OCI-LY7 (cell line): ENCODE measurements around the gene SOST.

Experiments used
- CTCF ChIP-seq: fragments of 200-600 bp; sonication (generic); conservative IDR thresholded peaks from 2 replicates; pipeline ENCODE4 v1.5.1; 2014; ENCODE audit warnings: mild to moderate bottlenecking, antibody characterized with exemption, low read length, moderate library complexity, mixed read lengths
- EZH2phosphoT487 ChIP-seq: fragments of 200-600 bp; sonication (generic); IDR thresholded peaks from 2 replicates; pipeline ENCODE4 v1.6.1; 2018; ENCODE audit warnings: low read depth, borderline replicate concordance, mild to moderate bottlenecking, mixed run types, antibody characterized with exemption, low read length, moderate library complexity, mixed read lengths

GRCh38 chr17:43805117-43805516 lies 46.5 kb upstream of the SOST start:
- TF ChIP-seq CTCF (no peak), EZH2phosphoT487 (no peak)
